ENCODE results near the gene ZNF346.

- no peak for TF ChIP-seq POLR2A (IDR thresholded peaks at IDR 0.05; ENCODE audit: low read depth, low read length)
- TF ChIP-seq POLR2AphosphoS5 (IDR thresholded peaks at IDR 0.05; ENCODE audit: low read depth, low read length), result no peak
These were observed 81.2 kb downstream of the ZNF346 start for GRCh38 chr5:177103523-177104253.

All from GM12892 (cell line).